GM12891 (cell line): ENCODE measurements around the gene SLC22A13.

Experiments
- POLR2A ChIP-seq: IDR thresholded peaks from 2 replicates; pipeline ENCODE4 v1.6.1; 2011; ENCODE audit warnings: low read depth, low read length, control low read depth
- POLR2AphosphoS5 ChIP-seq: IDR thresholded peaks from 2 replicates; pipeline ENCODE4 v1.6.1; 2011; ENCODE audit warnings: low read depth, low read length, control low read depth
- POU2F2 ChIP-seq: IDR thresholded peaks from 2 replicates; pipeline ENCODE4 v1.6.1; 2011; ENCODE audit warnings: low read depth, mild to moderate bottlenecking, control low read depth, low read length, moderate library complexity
- TAF1 ChIP-seq: IDR thresholded peaks from 2 replicates; pipeline ENCODE4 v1.6.1; 2011; ENCODE audit warnings: low read depth, low read length, control low read depth

- no peak for TF ChIP-seq POLR2A
- no peak for TF ChIP-seq POLR2AphosphoS5
- TF ChIP-seq TAF1, result no peak
- no peak for TF ChIP-seq POU2F2
These were observed 53.4 kb downstream of the SLC22A13 start for GRCh38 chr3:38318766-38319671.
